Islet precursor cell (in vitro differentiated cells): ENCODE measurements around the gene ITGAE.
"Not testable (repeated sequence)": the region's sequence is repeated elsewhere in the genome, so short reads cannot be mapped to it uniquely, and the experiment has no call there.

Experiments used
- DNase-seq: peaks from one replicate; pipeline ENCODE4 v3.0.0-alpha.2; 2018

Gene ITGAE

GRCh38 chr17:3794557-3795389 is 6.2 kb downstream of the ITGAE start:
- peak; percentile 97 for DNase-seq

GRCh38 chr17:3794152-3794551 is 6.8 kb downstream of the ITGAE start:
- not testable (repeated sequence) for DNase-seq

DNA sequence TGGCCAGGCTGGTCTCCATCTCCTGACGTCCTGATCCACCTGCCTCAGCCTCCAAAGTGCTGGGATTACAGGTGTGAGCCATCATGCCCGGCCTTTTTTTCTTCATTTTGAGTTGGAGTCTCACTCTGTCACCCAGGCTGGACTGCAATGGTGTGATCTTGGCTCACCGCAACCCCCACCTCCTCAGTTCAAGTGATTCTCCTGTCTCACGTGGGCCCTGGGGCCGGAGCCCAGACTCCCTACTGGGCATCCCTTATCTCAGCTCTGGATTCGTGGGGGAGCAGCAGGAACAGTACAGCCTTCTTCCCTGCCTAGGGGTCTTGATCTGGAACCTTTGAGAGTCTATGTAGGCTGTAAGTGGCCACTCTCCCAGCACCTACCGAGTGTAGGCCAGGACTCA is 7.7 kb downstream of the ITGAE start:
- DNase-seq, result not testable (repeated sequence)

DNA sequence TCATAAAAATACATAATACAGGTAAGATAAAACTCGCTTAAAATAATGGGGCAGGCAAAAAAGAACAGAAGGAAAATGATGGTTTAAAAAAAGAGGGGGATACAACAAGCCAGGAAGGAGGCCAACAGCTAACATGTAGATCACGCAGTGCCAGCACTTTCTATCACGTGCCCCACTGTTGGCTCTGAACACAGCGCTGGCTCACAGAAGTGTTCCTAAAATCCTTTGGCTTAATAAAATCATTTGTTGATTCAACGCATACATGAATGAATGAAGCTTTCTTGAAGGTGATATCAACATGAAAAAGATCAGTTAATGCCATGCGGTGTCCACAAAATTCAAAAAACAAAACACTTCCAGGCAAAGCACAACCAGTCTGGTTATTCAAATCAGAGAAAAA is 8.5 kb downstream of the ITGAE start:
- no peak for DNase-seq

- no peak for DNase-seq
These were observed 12.8 kb downstream of the ITGAE start for GRCh38 chr17:3788200-3788599.

GRCh38 chr17:3785323-3785722 is 15.7 kb downstream of the ITGAE start:
- not testable (repeated sequence) for DNase-seq

DNA sequence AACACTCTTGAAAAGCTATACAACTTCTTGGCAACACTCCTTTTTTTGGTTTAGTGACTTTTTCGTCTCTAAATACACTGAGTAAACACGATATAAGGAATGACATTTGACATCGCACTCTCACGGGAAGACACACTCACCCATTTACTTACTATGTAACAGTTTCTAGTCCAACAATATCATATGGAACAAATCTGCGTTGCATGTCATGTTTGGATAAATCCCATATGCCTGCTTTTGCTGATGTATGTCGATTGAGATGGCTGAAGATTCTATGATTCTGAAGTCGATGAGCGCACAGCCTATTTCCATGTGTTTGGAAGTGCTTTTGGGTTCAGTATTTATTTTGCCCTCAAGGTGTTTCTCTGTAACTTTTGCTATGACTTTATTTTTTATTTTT is 18.2 kb downstream of the ITGAE start:
- no peak for DNase-seq

- no peak for DNase-seq
These were observed 20.0 kb downstream of the ITGAE start for GRCh38 chr17:3780986-3781385.

- no peak for DNase-seq
These were observed 23.4 kb downstream of the ITGAE start for GRCh38 chr17:3777366-3778120.

GRCh38 chr17:3773966-3774365 is 27.0 kb downstream of the ITGAE start:
- DNase-seq, result no peak

- DNase-seq, result no peak
These were observed 27.5 kb downstream of the ITGAE start for GRCh38 chr17:3773511-3773910.

DNA sequence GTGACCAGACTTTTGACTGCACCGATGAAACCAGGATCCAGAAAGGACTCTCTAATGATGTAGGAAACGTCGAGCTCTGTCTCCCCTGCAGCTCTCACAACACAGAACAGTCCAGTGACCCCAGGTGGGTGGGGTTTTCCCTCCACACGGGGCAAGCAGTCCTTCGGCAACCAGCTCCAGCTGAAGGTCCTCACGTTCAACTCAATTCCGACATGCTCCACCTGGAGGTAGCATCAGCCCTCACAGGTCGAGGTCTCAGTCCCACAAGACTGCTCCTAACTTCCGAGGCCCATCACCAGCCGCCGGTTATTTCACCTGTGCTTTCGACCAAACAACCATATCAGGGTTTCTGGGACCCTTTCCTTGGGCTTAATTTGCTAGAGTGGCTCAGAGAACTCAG is 28.2 kb downstream of the ITGAE start:
- no peak for DNase-seq

DNA sequence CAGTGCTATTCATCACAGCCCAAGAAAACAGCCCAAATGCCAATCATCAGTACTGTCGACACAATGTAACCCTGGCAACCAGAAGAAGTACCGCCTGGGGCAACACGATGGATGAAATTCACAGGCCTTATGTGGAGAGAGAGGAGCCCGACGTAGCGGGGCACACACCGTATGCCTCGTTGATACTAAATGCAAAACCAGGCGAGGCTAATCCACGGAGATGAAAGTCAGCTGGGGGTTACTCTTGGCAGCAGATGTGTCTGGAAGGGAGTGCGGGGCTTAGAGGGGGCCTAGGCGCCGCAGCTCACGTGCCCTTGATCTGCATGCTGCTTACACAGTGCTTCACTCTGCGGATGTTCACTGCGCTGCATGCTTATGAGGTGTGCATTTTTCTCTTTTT is 29.8 kb downstream of the ITGAE start:
- no peak for DNase-seq

DNA sequence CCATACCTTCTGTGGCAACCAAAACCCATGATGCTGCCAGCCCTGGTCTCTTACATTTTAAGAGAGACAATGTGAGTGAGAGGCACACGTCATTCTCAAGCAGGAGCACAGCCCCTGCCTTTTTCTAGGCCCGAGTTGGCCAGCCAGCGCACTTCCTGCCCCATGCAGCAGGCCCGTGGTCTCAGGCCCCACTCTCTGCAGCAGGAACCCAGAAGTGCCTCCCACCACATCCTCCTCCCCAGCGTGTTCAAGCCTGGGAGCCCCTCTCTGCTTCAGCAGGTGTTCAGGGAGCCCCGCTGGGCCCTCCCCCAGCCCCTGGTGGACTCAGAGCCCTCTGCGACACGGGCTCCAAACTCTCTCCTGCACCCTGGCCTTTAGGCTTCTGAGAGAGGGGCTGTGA is 30.5 kb downstream of the ITGAE start:
- DNase-seq, result no peak

GRCh38 chr17:3768769-3769168 is 32.2 kb downstream of the ITGAE start:
- DNase-seq, result no peak

- DNase-seq, result no peak
These were observed 32.6 kb downstream of the ITGAE start for GRCh38 chr17:3768341-3768740.

GRCh38 chr17:3766779-3767178 is 34.2 kb downstream of the ITGAE start:
- no peak for DNase-seq

DNA sequence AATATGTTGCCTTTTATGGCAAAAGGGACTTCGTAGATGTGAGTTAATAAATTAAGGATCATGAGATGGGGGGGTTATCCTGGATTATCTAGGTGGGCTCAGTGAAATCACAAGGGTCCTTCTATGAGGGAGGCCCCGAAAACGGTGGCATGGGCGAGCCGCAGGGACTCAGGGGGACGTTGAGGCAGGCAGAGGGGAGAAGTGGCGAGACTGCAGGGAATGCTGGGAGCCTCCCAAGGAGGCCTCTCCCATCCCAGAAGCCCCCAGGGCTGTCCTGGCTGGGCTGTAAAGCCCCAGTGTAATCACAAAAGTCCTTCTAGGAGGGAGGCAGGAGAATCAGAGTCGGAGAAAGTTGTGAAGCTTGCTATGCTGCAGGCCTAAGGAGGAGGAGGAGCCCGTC is 35.0 kb downstream of the ITGAE start:
- DNase-seq, result no peak

GRCh38 chr17:3763777-3764170 is 37.2 kb downstream of the ITGAE start:
- DNase-seq, result no peak

GRCh38 chr17:3762922-3763776 is 37.8 kb downstream of the ITGAE start:
- no peak for DNase-seq

DNA sequence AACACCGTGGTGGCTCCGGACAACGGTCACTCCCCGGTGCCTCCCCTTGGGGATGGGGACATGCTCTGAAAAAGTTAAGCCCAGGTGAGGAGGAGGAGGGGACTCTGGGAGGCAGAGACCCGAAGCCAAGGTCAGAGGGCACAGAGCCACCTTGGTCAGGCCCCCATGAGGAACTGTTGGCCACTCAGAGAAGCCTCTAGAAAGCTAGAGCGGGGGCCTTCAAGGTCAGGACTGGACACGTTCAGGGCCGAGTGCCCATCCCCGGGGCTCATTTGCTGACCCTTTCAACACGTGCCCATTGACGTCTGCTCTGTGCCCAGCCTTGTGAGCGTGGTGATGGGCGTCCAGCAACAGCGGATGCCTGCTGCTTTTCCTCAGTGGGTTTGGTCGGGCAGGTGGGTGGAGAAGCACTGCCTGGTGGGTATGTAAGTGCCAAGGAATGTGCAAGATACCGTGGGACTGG is 39.0 kb downstream of the ITGAE start:
- no peak for DNase-seq

DNA sequence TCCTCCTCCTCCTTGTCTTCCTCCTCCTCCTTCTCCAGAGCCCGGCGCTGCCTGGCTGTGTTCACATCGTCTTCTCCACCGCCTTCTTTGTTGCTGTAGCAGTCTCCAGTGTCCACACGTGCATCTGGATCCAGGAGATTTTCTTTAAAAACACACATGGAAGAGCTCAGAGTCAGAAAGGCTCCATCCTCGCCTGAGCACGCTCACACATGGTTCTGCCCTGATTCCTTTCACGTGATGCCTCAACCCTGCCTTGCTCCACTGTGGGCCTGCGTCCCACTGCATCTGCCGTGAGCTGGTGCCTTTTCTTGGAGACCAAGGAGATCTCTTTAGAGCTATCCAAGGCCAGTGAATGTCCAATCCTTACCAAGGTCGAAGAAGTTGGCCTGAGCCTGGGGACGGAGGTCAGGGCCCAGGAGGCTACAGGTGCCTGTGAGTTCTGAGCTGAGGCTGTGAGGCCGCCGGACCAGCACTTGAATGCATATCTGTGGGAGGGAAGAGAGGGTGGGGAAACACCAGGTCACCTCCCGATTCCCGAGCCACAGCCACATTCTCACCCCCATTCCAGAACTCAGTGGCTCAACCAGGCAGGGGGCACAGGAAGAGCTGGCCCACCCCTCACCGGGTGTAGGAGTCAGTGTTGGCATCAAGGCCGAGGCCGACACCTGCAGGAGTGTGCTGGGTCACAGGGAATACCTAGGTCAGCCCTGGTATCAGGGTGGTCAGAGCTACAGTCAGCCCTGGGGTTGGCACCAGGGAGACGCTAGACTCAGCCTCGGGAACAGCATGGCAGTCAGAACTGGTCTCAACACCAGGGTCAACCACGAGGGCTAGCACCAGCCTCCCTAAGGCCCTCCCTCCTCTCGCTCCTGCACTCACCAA is 39.7 kb downstream of the ITGAE start:
- no peak for DNase-seq
